Esophagus squamous epithelium (tissue), 4 donors: ENCODE measurements around the gene DNAJC5G.

Source experiments
- POLR2A ChIP-seq, 4 donors: fragments of 450-650 bp; IDR thresholded peaks; one replicate each; pipeline ENCODE4 v1.6.1; 2017; ENCODE audit warnings: antibody characterized with exemption in 4 of 4, mild to moderate bottlenecking in 4 of 4, moderate library complexity in 3 of 4
- TF ChIP-seq, protein P1 (sequence below), 6 experiments: fragments of 450-650 bp in 4 of 6; fragments of 200-600 bp in 2 of 6; sonication (generic) in 2 of 6; IDR thresholded peaks; one replicate each; pipeline ENCODE4 v1.5.1; 2016 to 2019; ENCODE audit warnings: antibody characterized with exemption in 6 of 6, mild to moderate bottlenecking in 4 of 6, moderate library complexity in 4 of 6

DNA sequence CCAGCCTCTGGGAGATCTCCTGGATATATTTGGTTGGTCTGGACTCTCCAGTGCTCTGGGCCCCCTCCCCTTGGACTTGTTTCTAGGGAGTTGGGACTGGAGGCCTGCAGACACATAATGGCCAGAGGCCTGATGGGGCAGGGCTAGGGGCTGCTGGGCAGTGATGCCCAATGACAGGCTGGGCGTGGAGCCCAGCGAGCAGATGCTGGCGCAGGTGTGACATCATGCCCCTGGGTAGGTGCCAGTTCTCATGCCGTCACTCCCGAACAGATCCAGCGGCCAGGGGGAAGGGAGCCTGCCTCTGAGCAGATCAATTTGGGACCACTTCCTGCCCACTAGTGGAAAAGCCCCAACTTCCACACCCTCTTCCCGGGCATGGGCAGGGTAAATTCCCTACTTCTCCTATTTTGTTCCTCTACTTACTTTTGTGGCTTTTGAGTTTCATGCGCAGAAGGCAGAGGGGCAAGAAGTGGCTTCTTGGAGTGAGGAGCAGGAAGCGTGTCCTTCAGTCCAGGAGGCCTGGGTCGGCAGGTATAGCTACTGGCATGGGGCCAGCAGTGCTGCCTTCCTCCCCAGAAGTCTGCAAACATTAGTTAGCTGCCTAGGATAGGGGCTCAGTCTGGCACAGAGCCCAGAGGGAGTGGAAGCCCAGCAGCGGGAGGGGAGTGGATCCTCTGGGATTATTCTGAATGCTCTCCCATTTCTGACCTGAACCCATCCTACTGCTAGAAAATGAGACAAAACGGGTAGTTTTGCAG is 41.6 kb downstream of the DNAJC5G start:
- TF ChIP-seq, protein P1, sequence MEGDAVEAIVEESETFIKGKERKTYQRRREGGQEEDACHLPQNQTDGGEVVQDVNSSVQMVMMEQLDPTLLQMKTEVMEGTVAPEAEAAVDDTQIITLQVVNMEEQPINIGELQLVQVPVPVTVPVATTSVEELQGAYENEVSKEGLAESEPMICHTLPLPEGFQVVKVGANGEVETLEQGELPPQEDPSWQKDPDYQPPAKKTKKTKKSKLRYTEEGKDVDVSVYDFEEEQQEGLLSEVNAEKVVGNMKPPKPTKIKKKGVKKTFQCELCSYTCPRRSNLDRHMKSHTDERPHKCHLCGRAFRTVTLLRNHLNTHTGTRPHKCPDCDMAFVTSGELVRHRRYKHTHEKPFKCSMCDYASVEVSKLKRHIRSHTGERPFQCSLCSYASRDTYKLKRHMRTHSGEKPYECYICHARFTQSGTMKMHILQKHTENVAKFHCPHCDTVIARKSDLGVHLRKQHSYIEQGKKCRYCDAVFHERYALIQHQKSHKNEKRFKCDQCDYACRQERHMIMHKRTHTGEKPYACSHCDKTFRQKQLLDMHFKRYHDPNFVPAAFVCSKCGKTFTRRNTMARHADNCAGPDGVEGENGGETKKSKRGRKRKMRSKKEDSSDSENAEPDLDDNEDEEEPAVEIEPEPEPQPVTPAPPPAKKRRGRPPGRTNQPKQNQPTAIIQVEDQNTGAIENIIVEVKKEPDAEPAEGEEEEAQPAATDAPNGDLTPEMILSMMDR (IDR thresholded peaks at IDR 0.05), result no peak
- TF ChIP-seq POLR2A (IDR thresholded peaks at IDR 0.05), result no peak
